ENCODE results near the gene CFAP73. TPM values are rescaled to one million over a fixed set of nuclear protein-coding genes. Genes with fewer than 3 reads are reported as not detected.

Gene CFAP73
- total and polyA plus RNA-seq, 2 of the 8 experiments (the other 6 are each of a cell fraction or from before 2014, with no cell fraction given): 0.45 to 0.56 TPM

GRCh38 chr12:113138826-113139225 is 10.7 kb upstream of the CFAP73 start:
- Histone ChIP-seq H3K4me1 (replicated peaks in 1 of 4; ENCODE audit: control insufficient read depth in 3 of 4, insufficient read depth in 4 of 4, low read length in 3 of 4) (peaks cover 0 to 18% (median 8%) of the 10 kb centered on the region in 4 experiments; a peak in 6 of 7 replicates), H4K5ac (ENCODE audit: insufficient read length, low read depth, low read length) (no peak overlapping the region), H2BK15ac (ENCODE audit: low read length) (no peak overlapping the region), H3K23ac (ENCODE audit: insufficient read length) (no peak overlapping the region), H2AFZ (ENCODE audit: low read length) (no peak overlapping the region), H3K4me3 (ENCODE audit: extremely low read depth in 1 of 4, insufficient read depth in 2 of 4, low read depth in 3 of 4, low read length in 4 of 4) (no peak overlapping the region), H3K79me1 (ENCODE audit: low read depth, low read length) (no peaks in the 10 kb centered on the region), H3K36me3 (ENCODE audit: control insufficient read depth in 2 of 4, insufficient read depth in 4 of 4, low read length in 3 of 4) (no peaks in the 10 kb centered on the region), H4K8ac (ENCODE audit: extremely low read depth, insufficient read depth, low read length) (no peak overlapping the region), H3K27ac (ENCODE audit: low read depth, low read length) (no peak overlapping the region), H3K79me2 (ENCODE audit: control insufficient read depth in 1 of 2, insufficient read depth in 2 of 2, low read length in 2 of 2) (no peaks in the 10 kb centered on the region), H3K4ac (replicated peaks; ENCODE audit: insufficient read length, low read depth, low read length) (no peak overlapping the region), H4K20me1 (replicated peaks in 1 of 2; ENCODE audit: control insufficient read depth in 1 of 2, insufficient read depth in 2 of 2, low read length in 2 of 2) (no peaks in the 10 kb centered on the region), H3K23me2 (ENCODE audit: low read depth, low read length) (peaks cover 12% of the 10 kb centered on the region; the same call in 1 of the 2 replicates), H3K14ac (ENCODE audit: insufficient read length) (no peak overlapping the region), H3K9me3 (ENCODE audit: insufficient read depth in 2 of 2, low read depth in 1 of 2, low read length in 1 of 2) (no peaks in the 10 kb centered on the region), H3K27me3 (replicated peaks in 1 of 4; ENCODE audit: control insufficient read depth in 3 of 4, extremely low read depth in 1 of 4, insufficient read depth in 3 of 4, low read length in 3 of 4) (peaks cover 0 to 13% (median 6%) of the 10 kb centered on the region in 4 experiments; a peak in 5 of 7 replicates), H2AK5ac (ENCODE audit: low read depth, low read length) (no peak overlapping the region), H2BK20ac (ENCODE audit: low read length) (0 out of 2 replicates have a peak overlapping the region, but pooled peaks have one; percentile 18), H3K56ac (replicated peaks; ENCODE audit: insufficient read length, low read depth, low read length) (no peak overlapping the region), H2BK120ac (replicated peaks; ENCODE audit: low read depth, low read length) (no peak overlapping the region), H3K9ac (replicated peaks in 1 of 4; ENCODE audit: extremely low read depth in 1 of 4, low read depth in 3 of 4, low read length in 3 of 4) (no peak overlapping the region), H3K18ac (ENCODE audit: extremely low read depth, low read length) (no peak overlapping the region), H2BK12ac (ENCODE audit: low read depth, low read length) (no peak overlapping the region), H2BK5ac (ENCODE audit: low read depth, low read length) (no peak overlapping the region), H4K91ac (replicated peaks; ENCODE audit: insufficient read length, low read length) (no peak overlapping the region), H3K4me2 (ENCODE audit: insufficient read depth in 1 of 2, low read depth in 2 of 2, low read length in 2 of 2) (no peak overlapping the region)
- ChIA-PET POLR2A (ENCODE audit: partially characterized antibody) (interaction anchor here (1.2 to 3.0 kb wide), 2 partner anchors 11 to 17 kb away, joined by 4 to 12 read pairs; partner anchors contain the start of gene CFAP73), CTCF (ENCODE audit: partially characterized antibody) (interaction anchor here (1.0 to 7.8 kb wide), 11 partner anchors 10 to 146 kb away, joined by 3 to 36 read pairs (median 8); partner anchors contain the start of gene CFAP73)
- no peak for DNase-seq (ENCODE audit: low read depth in 1 of 2, low spot score in 2 of 2)
- 97% methylated on average over 3 of the region's 3 CpGs; no CpG with 5 or more reads in 1 of the 2 experiments for WGBS, 2 experiments (ENCODE audit: extremely low coverage in 1 of 2, insufficient coverage in 1 of 2, insufficient read length in 1 of 2, insufficient replicate concordance in 2 of 2, low coverage in 1 of 2, low lambda C conversion rate in 2 of 2, missing lambda C conversion rate in 1 of 2)
- FAIRE-seq: no peak
- TF ChIP-seq EP300 (IDR thresholded peaks at IDR 0.05; ENCODE audit: borderline replicate concordance in 1 of 2, low read depth in 2 of 2, low read length in 2 of 2) (no peak), ZNF274 (IDR thresholded peaks at IDR 0.05; ENCODE audit: borderline replicate concordance, extremely low read depth, low read length) (no peak), TEAD4 (IDR thresholded peaks at IDR 0.05; ENCODE audit: low read depth, low read length) (no peak)

All from H1 (cell line).